Spinal cord (tissue), 10 donors: ENCODE results near the gene FBXO10. TPM values are rescaled to one million over a fixed set of nuclear protein-coding genes. Genes with fewer than 3 reads are reported as not detected.
"Not testable (repeated sequence)": the region's sequence is repeated elsewhere in the genome, so short reads cannot be mapped to it uniquely, and the experiment has no call there.

ENCODE experiments used
- DNase-seq, 6 donors: peaks; one replicate each; pipeline versions ENCODE4 v3.0.0 to v3.0.0-alpha.2; 2013 to 2015; ENCODE audit warnings: low spot score in 6 of 6, low read depth in 4 of 6
- H3K27ac ChIP-seq: one replicate; pipeline ENCODE4 v1.5.1; 2013; ENCODE audit warnings: low read depth, low read length, control low read depth
- H3K27me3 ChIP-seq: one replicate; pipeline ENCODE4 v1.6.1; 2013; ENCODE audit warnings: low read length; ENCODE audit not compliant: control insufficient read depth, insufficient read depth
- H3K36me3 ChIP-seq: one replicate; pipeline ENCODE4 v1.6.1; 2013; ENCODE audit warnings: low read length; ENCODE audit not compliant: control insufficient read depth, insufficient read depth
- H3K4me1 ChIP-seq: one replicate; pipeline ENCODE4 v1.6.1; 2013; ENCODE audit warnings: low read length; ENCODE audit not compliant: control insufficient read depth, insufficient read depth
- H3K4me3 ChIP-seq: one replicate; pipeline ENCODE4 v1.5.1; 2013; ENCODE audit warnings: low read depth, low read length, control low read depth
- H3K9me3 ChIP-seq: one replicate; pipeline ENCODE4 v1.6.1; 2013; ENCODE audit warnings: low read length; ENCODE audit not compliant: control insufficient read depth, insufficient read depth
- WGBS: methylation state at CpG from one replicate; pipeline ENCODE4 v1.1.5; 2013; ENCODE audit warnings: missing lambda C conversion rate; ENCODE audit not compliant: insufficient coverage; 5-methylcytosine and 5-hydroxymethylcytosine counted together
- polyA plus RNA-seq, 2 donors: library from polyadenylated mRNA; unstranded; fragments of 120-200 nt; gene quantifications; one replicate each; pipeline ENCODE4 v1.2.1, GENCODE V29; 2013; ENCODE audit not compliant: insufficient read length in 2 of 2
- total RNA-seq, 2 donors: library from RNA; depleted of rRNA in 1 of 2; stranded (reverse); fragments of 120-200 nt in 1 of 2; fragments of >200 nt in 1 of 2; gene quantifications; one replicate each; pipeline versions ENCODE4 v1.2.3 to v1.2.4, GENCODE V29; 2013 to 2014
- donor health status: healthy.

The FBXO10 gene
- total and polyA plus RNA-seq, 4 donors = 15.3 to 23.4 (median 17.3) TPM

DNA sequence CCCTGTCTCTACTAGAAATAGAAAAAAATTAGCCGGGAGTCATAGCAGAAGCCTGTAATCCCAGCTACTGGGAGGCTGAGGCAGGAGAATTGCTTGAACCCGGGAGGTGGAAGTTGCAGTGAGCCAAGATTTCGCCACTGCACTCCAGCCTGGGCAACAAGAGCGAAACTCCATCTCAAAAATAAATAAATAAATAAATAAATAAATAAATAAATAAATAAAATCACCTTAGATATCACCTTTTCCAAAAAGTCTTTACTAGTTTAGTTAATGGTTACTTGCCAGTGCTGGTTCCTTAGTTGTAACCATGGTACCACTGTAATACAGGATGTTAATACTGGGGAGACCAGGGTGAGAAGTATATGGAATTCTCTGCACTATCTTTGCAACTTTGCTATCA is 25.9 kb upstream of the FBXO10 start:
- H3K4me3 ChIP-seq, H3K4me1 ChIP-seq, DNase-seq, H3K27ac ChIP-seq, H3K27me3 ChIP-seq, H3K9me3 ChIP-seq, H3K36me3 ChIP-seq: not testable (repeated sequence)
- WGBS = 80% methylated on average over 1 of the region's 4 CpGs

DNA sequence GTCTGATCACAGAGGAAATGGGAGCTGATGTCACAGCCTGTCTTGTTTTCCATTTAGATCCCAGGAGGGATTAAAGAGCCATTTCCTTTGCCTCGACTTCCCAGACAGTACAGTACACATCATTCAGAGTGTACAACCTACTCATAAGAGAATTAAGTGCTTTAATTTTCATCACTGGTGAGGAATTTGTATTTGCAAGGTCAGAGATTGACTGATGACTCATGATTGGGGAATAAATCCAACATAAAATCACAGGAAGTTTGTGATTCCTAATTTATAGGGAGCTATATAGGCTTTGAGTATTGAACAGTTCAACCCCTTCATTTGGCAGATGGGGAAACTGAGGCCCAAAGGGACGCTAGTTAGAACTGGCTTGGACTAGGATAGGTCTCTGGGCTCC is 20.3 kb upstream of the FBXO10 start:
- no peaks in the 10 kb centered on the region for H3K9me3 ChIP-seq
- H3K4me1 ChIP-seq = peaks cover 20% of the 10 kb centered on the region
- no peak overlapping the region for H3K4me3 ChIP-seq
- H3K27me3 ChIP-seq = no peaks in the 10 kb centered on the region
- WGBS = no CpG with 5 or more reads among the region's 2 CpGs
- H3K36me3 ChIP-seq = no peaks in the 10 kb centered on the region
- H3K27ac ChIP-seq = no peak overlapping the region
- DNase-seq = no peak

DNA sequence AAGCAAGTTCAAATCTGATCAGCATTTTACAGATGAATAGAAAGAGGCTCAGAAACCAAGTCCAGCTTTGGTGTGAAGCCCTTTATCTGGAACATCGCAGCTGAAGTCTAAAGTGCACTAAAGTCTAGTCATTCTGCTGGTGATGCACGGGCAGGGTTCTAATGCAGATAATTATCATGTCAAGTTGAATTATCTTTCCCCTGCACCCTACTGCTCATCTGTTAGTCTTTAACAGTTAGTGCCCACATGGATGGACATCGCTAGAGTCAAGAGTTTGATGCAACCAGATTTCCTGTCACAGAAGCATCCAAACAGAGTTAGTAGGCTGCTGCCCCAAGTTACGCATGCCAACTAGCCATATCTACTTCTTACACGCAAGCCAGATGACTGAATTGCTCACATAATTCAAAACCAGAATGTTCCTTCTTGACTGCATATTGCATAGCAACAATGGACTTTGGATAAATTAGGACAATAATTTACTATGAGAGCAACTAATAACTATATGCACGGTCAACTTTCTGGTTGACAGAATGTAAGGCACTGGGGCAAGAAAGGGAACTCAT is 17.8 kb upstream of the FBXO10 start:
- Histone ChIP-seq H3K9me3 (no peaks in the 10 kb centered on the region), H3K4me1 (peaks cover 24% of the 10 kb centered on the region), H3K36me3 (no peaks in the 10 kb centered on the region), H3K27me3 (no peaks in the 10 kb centered on the region), H3K27ac (no peak overlapping the region), H3K4me3 (no peak overlapping the region)
- DNase-seq = no peak
- 83% methylated on average over 2 of the region's 6 CpGs for WGBS

DNA sequence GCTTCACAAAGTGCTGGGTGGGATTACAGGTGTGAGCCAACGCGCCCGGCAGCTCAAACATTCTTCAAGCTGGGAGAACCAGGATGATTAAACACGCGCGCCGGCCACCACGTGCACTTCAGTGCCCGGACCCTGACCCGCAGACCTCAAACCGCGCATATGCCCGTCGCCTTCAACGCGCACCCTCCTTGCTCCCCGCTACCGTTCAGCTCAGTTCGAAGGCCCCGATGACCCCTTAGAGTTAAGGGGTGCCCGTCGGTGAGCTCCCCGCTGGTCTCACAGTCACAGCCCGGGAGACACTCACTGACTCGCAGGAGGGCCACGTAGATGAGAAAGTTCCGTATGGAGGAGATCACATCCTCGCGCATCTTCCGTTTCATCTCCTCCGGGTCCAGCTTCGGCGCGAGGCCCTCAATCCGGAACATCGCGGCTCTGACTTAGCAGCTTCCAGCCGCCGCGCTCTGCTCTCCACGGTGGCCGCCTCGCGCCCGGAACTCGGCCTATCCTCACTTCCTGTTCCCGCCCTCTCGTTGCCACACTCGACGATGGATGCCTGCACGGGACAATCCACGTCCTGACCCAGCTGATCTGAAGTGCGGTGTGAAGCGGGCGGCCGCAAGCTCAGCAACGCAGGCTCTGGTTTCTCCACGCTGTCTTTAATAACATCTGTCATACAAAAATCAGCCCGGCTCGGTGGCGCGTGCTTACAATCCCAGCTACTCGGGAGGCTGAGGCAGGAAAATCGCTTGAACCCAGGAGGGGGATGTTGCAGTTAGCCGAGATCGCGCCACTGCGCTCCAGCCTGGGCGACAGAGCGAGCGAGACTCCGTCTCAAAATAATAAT is 16.1 kb upstream of the FBXO10 start, which contains the start of gene TOMM5:
TSS of gene TOMM5 (minus strand) at position 490 of the 844 bp plus-strand sequence. CDS start at position 425, 65 bp downstream.
- Histone ChIP-seq H3K4me1 (peaks cover 24% of the 10 kb centered on the region), H3K9me3 (no peaks in the 10 kb centered on the region), H3K27ac (peak within 1 kb of the TSS; percentile 80), H3K27me3 (no peaks in the 10 kb centered on the region), H3K4me3 (peak within 1 kb of the TSS; percentile 96), H3K36me3 (peaks cover 4% of the 10 kb centered on the region)
- DNase-seq = peak; percentile 79 to 98 (median 91)
- under 1% methylated on average over 63 of the region's 72 CpGs for WGBS

DNA sequence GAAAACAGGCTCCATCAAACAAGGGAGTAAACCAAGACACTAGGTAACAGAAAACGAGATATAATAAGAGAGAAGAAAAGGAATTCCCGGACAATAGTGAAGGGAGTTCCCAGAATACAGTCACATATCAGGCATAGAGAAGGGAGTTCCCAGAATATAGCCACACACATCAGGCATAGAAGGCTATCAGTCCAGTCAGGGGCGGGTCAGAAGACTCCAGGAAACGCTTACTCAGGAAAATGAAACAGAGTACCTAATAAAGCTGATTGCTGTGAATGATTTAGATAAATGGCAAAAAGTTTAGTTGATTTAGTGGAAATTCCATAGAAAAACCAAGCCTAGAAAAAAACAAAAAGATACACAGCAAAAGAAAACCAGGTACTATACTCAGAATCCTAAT is 11.3 kb upstream of the FBXO10 start:
- no peak overlapping the region for H3K27ac ChIP-seq
- no peak for DNase-seq
- H3K4me1 ChIP-seq = peaks cover 9% of the 10 kb centered on the region
- no peak overlapping the region for H3K4me3 ChIP-seq
- peaks cover 19% of the 10 kb centered on the region for H3K36me3 ChIP-seq
- H3K9me3 ChIP-seq = no peaks in the 10 kb centered on the region
- no peaks in the 10 kb centered on the region for H3K27me3 ChIP-seq
- WGBS = no CpG with 5 or more reads among the region's 4 CpGs

DNA sequence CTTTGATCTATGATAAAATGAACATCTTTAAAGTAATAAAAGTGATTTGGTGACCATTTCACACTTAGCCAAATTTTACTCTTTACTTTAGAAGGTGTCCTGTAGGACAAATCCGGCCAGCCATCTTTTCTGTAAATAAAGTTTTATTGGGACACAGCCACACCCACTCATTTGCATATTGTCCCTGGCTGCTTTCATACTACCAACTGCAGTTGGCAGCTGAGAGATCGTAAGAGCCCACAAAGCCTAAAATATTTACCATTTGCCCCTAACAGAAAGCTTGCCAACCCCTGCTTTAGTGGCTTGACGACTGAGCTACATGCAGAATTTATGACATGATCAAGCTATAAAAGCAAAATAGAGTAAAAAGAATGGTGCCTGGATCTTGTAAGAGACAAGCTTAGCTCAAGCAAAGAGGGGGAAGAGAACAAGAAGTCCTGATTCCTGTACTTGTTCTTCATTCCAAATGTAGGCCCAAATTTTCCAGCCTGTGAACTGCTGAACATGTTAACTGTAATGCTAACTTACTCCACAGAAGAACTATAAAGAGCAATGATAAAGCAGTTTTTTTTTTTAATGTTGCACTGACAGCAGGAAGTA is 7.4 kb upstream of the FBXO10 start:
- H3K36me3 ChIP-seq = peaks cover 19% of the 10 kb centered on the region

DNA sequence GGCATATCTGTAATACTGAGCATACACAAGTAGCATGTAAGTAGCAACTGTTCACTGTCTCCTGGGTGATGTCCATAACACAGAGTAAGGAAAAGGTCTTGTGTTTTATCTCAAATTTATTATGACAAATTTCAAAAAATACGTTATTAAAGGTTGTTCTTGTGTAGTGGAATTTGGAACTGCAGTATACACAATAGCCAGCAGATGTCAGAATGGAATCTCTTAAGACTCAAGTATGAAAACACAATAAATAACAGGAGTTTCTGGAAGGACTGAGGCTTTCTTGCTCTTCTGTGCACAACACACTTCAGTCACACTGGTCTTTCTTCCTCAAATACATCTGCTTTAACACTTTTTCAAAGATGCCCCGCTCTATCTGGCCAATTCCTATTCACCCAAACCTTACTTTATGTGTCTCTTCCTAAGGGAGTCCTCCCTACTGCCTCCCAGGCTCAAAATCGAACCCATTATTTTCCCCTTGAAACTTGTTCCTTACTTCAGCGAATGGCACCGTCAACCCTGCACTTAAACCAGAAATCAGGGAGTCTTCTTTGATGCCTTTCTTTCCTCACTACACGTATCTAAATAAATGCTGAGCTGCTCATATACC is 6.5 kb upstream of the FBXO10 start:
- H3K27ac ChIP-seq = no peak overlapping the region
- no peaks in the 10 kb centered on the region for H3K27me3 ChIP-seq
- WGBS = 86% methylated on average over 5 of the region's 6 CpGs
- peaks cover 18% of the 10 kb centered on the region for H3K36me3 ChIP-seq
- H3K4me1 ChIP-seq = no peaks in the 10 kb centered on the region
- no peaks in the 10 kb centered on the region for H3K9me3 ChIP-seq
- DNase-seq = peak in 3 of 6 donors; percentile 48 to 90 (median 76)
- H3K4me3 ChIP-seq = no peak overlapping the region

More for the DNA sequence above, 7.4 kb upstream of the FBXO10 start:
- H3K4me3 ChIP-seq = no peak overlapping the region
- no peaks in the 10 kb centered on the region for H3K4me1 ChIP-seq
- no peaks in the 10 kb centered on the region for H3K27me3 ChIP-seq
- DNase-seq = no peak
- no peak overlapping the region for H3K27ac ChIP-seq
- 80% methylated on average over 1 of the region's 3 CpGs for WGBS
- H3K9me3 ChIP-seq = no peaks in the 10 kb centered on the region

DNA sequence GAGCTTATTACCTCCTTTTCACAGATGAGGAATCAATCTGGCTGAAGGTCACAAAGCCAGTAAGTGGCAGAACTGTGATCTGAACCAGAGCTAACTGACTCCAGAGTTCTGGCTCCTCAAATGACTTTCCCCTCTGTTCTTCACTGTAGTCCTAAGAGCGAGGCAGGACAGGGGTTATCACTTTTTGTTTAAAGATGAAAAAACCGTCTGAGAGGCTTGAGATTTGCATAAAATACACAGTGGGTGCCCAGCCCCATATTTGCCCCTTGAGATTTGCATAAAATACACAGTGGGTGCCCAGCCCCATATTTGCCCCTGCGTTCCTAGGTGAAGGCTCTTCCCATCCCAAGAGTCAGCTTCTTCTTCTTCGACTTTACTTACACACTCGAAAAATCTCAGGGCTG is 667 bp downstream of the FBXO10 start:
- WGBS = 0% methylated on average over 3 of the region's 5 CpGs
- peak in 2 of 6 donors; percentile 18 to 26 for DNase-seq
- H3K4me1 ChIP-seq = peaks cover 6% of the 10 kb centered on the region
- H3K36me3 ChIP-seq = no peaks in the 10 kb centered on the region
- H3K27me3 ChIP-seq = no peaks in the 10 kb centered on the region
- H3K27ac ChIP-seq = peak overlapping the region; percentile 69
- H3K4me3 ChIP-seq = peak overlapping the region; percentile 74
- H3K9me3 ChIP-seq = no peaks in the 10 kb centered on the region

DNA sequence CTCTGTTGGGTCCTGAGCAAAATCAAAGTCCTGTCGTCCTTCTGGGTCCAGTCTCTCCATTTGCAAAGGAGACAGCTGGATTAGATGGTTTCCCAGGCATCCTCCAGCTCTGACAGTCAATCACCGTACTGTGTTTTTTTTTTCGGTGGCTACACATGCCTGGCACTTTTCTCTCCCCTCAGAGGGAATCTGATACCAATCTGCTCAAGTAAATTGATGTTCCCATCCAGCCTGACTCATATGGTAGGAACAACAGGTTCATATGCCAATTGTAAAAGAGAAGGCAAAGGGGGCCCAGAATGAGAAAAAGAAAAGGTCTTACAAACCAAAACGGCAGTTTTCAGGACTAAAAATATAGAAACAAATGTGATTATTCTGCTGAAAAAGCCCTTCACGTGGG is 1.2 kb downstream of the FBXO10 start:
- 7% methylated on average over 1 of the region's 5 CpGs for WGBS
- Histone ChIP-seq H3K9me3 (no peaks in the 10 kb centered on the region), H3K4me3 (peak overlapping the region; percentile 74), H3K27ac (peak overlapping the region; percentile 69), H3K27me3 (no peaks in the 10 kb centered on the region), H3K4me1 (peaks cover 6% of the 10 kb centered on the region), H3K36me3 (no peaks in the 10 kb centered on the region)
- DNase-seq = peak in 2 of 6 donors; percentile 15 to 16
